GM19239 (cell line): Measurements from ENCODE around the gene TMEM59L.
"Not testable (repeated sequence)": the region's sequence is repeated elsewhere in the genome, so short reads cannot be mapped to it uniquely, and the experiment has no call there.

Source experiments
- DNase-seq: peaks from one replicate; pipeline ENCODE4 v3.0.0; 2011; ENCODE audit warnings: low spot score; ENCODE audit not compliant: insufficient read length
- FAIRE-seq: peaks from 2 replicates; lab custom pipeline; 2011; peaks lifted over from hg19 to GRCh38; lab: Jason Lieb, UNC

The TMEM59L gene

DNA sequence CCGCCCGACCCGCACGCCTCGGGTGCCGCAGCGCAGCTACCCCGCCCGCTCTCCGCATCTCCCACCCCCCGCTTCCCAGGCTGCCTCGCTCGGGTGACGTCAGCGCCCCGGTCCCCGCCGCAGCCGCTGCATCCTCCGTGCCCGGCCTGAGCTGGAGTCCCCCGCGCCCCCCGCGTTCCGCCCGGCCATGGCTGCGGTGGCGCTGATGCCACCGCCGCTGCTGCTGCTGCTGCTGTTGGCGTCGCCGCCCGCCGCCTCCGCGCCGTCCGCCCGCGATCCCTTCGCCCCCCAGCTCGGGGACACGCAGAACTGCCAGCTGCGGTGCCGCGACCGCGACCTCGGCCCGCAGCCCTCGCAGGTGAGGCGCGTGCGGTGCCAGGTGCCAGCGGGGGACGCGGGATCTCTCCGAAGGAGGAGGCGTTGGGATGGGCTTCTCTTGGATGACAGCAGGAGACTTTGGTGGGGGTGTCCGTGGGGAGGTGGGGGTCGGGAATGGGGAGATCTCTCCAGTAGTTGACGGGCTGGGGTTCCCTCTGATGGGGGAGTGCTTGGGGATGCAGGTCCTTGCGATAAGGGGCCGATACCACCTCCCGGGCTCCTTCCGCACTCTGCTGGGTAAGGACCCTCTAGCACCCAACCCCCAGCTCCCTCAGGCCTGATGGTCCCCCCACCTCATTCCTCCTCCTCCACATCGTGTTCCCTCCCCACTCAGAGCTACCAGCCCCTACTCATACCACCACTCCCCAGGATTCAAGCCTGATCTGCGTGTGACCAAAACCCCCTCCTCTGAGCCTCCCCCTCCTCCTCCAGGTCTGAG is at the start of gene TMEM59L:
Gene TMEM59L (plus strand): TSS at position 99 of the 817 bp plus-strand sequence. CDS start 89 bp downstream, at position 188.
- no peak for DNase-seq
- no peak for FAIRE-seq

DNA sequence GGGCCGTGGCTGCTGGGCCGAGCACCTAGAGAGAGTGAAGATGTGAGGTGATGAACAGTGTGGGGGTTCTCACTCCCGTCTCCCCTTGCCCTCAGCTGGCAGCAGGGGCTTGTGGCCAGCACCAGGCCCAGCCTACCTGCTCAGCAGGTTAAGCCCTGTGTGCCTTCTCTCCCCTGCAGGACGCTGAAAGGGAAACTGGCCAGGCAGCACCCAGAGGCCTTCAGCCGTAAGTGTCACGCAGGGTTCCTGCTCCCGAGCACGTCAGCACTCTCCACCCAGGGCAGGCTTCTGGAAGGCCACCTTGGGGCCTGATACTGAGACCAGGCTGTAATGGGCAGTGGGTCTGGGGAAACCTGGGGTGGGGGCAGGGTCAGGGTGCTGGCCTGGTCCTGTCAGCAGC is 45.7 kb upstream of the TMEM59L start:
- FAIRE-seq (no peak), DNase-seq (no peak)

DNA sequence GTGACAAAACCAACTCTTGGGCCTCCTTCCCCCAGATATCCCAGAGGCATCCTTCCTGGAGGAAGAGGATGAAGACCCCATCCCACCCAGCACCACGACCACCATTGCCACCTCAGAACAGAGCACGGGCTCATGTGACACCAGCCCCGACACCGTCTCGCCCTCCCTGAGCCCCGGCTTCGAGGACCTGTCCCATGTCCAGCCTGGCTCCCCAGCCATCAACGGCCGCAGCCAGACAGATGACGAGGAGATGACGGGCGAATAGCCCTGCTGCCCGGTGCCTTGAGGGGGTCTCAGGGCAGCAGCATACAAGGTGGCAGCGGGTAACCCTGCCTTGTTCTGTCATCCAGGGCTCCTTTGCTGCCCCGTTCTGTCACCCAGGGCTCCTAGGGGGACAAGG is 44.3 kb upstream of the TMEM59L start:
- DNase-seq (no peak), FAIRE-seq (no peak)

DNA sequence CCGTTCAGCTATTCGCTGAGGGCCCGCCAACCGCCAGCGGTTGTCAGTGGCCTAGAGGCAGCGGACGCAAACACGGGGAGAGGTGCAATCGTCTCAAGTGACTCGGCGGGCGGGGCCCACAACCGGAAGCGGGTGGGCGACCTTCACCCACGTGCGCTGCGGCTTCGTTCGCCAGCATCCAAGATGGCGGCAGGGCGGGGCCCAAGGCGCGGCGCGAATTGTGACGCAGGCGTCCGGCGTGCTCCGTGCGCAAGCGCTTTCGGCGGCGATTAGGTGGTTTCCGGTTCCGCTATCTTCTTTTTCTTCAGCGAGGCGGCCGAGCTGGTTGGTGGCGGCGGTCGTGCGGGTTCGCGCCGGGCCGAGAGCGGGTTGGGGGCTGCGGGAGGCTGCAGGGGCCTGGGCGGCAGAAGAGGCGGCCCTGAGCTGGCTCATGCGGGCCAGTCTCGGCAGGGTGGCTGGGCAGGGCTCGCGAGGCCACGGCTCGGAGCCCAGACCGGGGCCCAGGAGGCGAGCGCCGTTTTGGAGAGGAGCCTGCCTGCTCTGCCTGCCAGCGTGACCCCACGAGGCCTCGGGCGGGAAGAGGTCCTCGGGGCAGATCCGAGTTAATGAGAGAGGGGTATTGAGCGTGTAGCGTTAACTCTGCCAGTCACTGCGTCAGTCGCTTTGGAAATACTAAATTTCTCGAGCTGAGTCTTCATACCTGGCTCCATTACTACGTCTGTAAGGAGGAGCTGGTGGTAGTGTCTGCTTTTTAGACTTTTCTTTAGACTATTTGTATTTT is 40.9 kb upstream of the TMEM59L start, which contains the start of gene UBA52:
Gene UBA52 (plus strand): TSS at position 294 of the 781 bp plus-strand sequence. CDS start 1,444 bp downstream, outside the sequence.
- FAIRE-seq = peak; percentile 97
- DNase-seq = peak; percentile 88

DNA sequence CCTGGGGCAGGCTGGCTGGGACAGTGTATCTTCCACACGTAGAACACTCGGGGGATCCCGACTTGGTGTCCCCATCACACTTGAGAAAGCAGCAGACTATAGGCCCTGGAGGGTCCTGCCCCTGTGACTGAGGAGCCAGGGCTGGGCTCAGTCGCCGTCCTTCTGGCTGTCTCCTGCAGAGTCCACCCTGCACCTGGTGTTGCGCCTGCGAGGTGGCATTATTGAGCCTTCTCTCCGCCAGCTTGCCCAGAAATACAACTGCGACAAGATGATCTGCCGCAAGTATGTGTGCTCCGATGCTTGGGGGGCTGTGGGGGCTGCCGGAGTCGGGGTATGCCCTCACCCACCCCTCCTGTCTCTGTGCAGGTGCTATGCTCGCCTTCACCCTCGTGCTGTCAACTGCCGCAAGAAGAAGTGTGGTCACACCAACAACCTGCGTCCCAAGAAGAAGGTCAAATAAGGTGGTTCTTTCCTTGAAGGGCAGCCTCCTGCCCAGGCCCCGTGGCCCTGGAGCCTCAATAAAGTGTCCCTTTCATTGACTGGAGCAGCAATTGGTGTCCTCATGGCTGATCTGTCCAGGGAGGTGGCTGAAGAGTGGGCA is 37.9 kb upstream of the TMEM59L start:
- no peak for FAIRE-seq
- DNase-seq = no peak

DNA sequence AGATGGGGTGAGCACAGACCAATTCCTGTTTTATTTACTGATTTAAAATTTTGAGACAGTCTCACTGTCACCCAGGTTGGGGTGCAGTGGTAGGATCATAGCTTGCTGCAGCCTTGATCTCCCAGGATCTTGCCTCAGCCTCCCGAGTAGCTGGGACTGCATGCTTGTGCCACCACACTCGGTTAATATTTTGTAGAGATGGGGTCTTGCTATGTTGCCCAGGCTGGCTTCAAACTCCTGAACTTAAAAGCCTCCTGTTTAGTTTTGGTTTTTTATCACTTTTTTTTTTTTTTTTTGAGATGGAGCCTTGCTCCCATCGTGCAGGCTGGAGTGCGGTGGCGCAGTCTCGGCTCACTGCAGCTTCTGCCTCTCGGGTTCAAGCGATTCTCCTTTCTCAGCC is 36.3 kb upstream of the TMEM59L start:
- FAIRE-seq (no peak), DNase-seq (no peak)

DNA sequence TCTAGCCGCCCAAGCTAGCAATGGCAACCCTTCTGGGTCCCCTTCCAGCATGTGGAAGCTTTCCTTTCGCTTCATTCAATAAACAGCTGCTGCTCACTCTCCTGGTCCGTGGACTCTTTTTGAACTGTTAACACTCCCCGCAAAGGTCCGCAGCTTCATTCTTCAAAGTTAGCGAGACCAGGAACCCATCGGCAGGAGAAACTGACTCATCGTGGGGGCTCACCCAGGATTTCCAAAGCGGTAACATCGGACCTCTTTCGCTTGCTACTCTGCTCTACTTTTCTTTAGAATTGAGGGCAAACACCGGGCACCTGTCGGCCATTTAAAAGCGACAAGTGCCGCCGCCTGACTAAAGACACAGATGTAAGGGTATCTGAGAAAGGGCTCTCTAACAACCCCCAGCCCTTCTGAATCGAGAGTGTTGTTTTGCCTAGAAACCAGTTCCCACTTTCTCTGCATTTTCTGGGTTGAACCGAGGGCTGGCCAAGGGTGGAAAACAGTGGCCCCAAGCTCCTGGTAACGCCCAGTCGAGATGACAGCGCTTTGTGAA is 35.2 kb upstream of the TMEM59L start:
- FAIRE-seq = no peak

DNA sequence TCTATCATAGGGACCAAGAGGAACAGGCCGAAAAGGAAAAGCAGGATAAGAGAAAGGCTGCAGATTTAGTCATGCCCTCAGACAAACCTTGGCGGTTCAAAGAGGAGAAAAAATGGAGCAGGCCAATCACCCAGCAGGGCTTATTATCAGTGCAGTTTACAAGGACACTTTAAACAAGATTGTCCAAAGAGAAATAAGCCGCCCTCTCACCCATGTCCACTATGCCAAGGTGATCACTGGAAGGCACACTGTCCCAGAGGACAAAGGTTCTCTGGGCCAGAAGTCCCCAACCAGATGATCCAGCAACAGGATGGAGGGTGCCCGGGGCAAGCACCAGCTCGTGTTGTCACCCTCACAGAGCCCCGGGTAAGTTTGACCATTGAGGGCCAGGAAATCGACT is 32.4 kb upstream of the TMEM59L start:
- no peak for FAIRE-seq
- no peak for DNase-seq

More for the DNA sequence above, 35.2 kb upstream of the TMEM59L start:
- DNase-seq = no peak

DNA sequence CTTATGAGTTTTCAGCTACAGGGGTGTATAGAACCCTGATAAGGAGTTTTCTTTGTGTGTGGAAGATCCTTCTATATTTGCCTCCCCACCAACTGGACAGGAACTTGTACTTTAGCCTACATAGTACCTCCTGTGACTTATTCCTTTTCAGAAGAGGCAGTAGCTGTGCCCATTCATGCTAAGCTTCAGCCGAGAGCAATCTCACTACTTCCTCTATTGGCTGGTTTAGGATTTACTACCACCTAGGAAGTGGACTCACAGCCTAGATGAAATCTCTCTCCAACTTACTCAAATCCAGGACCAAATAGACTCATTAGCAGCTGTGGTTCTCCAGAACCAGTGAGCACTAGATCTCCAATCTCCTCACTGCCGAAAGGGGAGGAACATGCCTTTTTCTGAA is 26.4 kb upstream of the TMEM59L start:
- FAIRE-seq (no peak), DNase-seq (no peak)

DNA sequence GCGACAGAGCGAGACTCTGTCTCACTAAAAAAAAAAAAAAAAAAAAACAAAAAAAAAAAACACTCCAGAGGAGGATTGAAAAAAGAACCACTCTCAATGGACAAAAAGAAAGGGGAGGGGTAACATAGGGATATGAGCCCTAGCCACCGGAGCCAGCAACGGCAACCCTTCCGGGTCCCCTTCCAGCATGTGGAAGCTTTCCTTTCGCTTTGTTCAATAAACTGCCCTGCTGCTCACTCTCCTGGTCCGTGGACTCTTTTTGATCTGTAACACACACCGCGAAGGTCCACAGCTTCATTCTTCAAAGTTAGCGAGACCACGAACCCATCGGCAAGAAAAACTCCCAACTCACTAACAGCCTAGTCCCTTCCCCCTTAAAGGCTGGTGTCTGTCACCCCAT is 25.1 kb upstream of the TMEM59L start:
- DNase-seq (no peak), FAIRE-seq (no peak)

DNA sequence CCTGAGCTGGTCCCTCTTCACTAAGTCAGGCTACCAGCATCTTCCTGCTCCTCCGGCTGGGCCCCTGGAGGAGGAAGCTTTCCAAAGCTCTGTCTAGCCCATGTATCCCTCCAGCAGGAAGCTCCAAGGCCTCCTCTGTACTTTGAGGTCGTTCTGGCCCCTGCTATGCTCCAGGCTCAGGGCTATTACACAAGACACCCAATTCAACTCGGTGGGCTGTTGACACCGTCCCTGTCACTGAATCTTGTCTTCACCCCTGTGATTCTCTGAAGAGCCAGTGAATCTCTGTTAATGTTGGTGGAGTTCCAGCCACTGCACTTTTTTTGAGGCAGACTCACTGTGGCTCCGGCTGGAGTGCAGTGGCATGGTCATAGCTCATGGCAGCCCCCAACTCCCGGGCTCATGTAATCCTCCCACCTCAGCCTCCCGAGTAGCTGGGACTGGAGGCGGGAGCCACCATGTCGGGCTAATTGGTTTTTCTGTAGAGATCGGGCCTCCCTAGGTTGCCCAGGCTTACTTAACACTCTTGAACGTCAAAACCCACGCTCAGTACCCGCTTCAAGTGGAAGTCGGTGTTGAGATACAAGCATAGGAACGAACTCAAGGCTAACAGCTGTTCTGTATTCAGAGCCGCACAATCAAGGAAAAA is 24.6 kb upstream of the TMEM59L start:
- FAIRE-seq (no peak), DNase-seq (no peak)

DNA sequence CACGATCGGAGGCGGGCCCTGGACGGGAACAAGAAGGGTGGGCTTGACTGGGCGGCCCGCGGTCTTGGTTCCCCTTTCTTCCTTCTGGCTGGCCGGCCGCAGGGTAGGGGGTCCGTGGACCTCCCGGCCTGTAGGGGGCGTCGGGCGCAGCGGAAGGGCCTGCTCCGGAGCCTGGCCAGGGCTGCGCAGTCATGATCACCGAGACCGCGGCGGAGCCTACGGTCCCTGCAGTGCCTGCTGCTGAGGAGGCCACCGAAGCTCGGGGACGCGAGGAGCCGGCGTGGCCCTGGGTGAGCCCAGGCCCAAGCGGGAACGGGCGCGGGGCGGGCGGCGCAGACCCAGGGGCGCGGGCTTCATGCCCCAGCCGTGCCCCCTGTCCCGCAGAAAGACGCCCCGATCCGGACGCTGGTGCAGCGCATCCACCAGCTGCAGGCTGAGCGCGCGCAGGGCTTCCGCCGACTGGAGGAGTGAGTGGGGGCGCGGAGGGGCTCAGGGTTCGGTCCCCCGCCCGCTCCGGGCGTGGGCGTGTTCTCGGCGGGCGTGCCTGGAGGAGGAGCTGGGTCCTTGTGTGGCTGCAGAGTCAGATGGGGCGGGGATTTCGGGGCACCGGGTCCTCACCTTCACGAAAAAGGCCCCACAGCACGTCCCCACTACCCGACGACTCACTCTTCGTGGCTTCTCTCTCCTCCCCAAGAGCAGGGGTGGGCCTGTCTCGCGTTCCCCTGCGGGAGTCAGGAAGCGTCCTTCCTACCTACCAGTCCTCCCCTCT is 23.9 kb upstream of the TMEM59L start, which contains the start of gene REX1BD:
Gene REX1BD (plus strand): TSS at position 188 of the 769 bp plus-strand sequence. CDS start 4 bp downstream, at position 192.
- DNase-seq = peak; percentile 74
- FAIRE-seq = peak; percentile 83

DNA sequence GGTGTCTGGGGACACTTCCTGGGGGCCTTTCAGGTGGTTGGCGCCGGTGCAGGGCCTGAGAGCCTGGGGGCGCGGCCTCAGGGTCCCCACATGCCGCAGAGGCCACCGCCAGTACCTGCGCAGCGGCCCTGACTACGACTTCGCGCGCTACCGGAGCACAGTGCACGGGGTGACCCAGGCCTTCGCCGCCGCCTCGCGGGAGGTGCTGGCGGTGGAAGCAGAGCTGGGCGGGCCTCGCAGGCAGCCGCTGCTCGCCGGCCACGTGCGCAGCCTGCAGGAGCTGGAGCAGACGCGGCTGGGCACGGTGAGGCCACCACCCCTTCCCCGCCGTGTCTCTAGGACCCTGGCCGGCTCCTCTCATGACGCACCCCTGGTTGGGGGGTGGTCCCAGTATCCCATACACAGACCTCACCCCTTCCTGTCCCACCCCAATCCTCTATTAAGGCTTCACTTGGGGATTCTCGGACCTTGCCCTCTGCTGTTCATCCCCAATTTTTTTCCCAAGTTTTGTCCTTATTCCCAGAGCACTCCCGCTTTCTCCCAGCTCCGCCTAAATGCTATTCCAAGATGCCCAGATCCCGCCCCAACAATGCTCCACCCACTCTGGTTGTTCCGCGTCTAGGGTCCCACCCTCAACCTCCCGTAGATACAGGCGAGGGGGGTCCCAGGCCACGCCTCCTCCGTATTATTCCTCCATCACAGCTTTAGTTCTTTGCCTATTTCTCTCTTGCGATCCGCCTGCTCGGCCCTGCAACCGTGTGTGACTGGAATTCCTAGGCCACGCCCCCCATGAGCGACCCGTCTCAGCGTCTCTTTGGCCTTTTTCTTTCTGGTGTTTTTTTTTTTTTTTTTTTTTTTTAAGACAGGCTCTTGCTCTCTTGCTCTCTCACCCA is 23.0 kb upstream of the TMEM59L start:
- DNase-seq (no peak), FAIRE-seq (peak; percentile 26)

DNA sequence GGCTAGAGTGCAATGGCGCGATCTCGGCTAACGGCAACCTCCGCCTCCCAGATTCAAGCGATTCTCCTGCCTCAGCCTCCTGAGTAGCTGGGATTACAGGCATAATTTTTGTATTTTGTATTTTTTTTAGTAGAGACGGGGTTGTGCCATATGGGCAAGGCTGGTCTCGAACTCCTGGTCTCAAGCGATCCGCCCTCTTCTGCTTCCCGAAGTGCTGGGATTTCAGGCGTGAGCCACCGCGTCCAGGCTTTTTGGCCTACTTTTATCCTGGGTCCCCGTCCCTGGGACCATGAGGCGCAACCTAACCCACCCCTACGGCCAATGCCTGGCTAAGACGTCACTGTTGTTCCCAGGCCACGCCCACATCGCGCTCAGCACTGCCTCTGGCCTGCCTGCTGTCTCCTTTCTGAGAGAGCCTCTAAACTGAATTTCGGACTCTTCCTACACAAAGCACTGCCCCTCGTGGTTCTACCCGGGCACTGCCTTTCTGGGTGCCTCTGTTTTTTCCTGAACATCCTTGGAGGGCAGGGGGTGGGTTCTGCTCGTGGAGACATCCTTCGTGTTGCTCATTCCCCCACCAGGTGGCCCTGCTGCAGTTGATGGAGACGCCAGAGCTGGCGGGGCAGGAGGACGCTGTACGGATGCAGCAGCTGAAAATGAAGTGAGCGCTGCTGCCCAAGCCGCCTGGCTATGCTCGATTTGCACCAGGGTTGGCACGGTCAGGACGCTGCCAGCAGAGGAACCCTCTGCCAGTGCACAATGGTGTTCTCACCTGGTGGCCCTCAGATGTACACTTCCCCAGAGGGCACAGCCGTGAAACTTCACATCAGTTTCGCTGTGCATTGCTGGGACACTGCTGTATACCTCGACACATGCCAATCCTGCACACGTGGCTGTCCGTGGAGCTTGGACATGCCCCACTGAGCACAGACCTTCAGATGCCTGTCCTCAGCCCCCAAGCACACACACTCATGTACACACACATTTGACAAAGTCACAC is 22.1 kb upstream of the TMEM59L start:
- FAIRE-seq = no peak
- no peak for DNase-seq

DNA sequence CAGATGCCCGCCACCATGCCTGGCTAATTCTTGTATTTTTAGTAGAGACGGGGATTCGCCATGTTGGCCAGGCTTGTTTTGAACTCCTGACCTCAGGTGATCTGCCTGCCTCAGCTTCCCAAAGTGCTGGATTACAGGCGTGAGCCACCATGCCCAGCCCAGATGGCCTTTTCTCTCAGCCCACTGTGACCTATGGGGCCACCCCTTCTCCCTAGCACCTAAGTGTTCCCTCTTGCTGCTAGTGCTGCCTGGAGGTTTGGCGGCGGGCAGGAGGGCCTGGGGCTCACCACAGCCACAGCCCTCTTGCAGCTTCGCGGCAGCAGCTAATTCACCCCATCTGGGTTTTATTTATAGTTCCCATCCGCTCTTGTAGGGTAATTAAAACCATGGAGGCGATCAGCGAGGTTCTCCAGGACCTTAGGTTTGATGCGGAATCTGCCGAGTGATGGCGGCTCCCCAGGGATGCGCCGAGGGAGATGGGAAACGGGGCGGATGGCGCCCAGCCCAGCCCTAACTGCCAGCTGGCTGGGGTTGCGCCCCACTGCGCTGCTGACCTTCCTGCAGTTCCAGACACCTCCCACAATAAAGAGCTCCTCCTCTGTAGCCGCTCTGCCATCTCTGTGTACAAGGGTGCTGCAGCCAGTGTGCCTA is 20.8 kb upstream of the TMEM59L start:
- no peak for DNase-seq

DNA sequence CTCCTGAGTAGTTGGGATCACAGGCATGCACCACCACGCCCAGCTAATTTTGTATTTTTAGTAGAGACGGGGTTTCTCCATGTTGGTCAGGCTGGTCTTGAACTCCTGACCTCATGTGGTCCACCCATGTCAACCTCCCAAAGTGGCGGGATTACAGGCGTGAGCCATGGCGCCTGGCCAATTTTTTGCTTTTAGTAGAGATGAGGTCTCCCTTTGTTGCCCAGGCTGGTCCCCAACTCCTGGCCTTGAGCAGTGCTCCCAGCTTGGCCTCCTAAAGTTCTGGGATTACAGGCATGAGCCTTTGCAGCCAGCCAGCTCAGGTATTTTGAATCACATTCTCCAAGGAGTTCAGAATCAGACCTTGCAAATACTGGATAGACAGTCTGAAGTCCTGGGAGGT is 19.9 kb upstream of the TMEM59L start:
- not testable (repeated sequence) for FAIRE-seq, DNase-seq

More for the DNA sequence above, 20.8 kb upstream of the TMEM59L start:
- no peak for FAIRE-seq
